ENCODE data around the gene CDC25A. TPM values are rescaled to one million over a fixed set of nuclear protein-coding genes. Genes with fewer than 3 reads are reported as not detected.

CDC25A gene
- total and polyA plus RNA-seq, 9 of the 15 experiments (the other 6 are each of a cell fraction or from before 2014, with no cell fraction given): 3.4 to 61.3 (median 51.8) TPM

DNA sequence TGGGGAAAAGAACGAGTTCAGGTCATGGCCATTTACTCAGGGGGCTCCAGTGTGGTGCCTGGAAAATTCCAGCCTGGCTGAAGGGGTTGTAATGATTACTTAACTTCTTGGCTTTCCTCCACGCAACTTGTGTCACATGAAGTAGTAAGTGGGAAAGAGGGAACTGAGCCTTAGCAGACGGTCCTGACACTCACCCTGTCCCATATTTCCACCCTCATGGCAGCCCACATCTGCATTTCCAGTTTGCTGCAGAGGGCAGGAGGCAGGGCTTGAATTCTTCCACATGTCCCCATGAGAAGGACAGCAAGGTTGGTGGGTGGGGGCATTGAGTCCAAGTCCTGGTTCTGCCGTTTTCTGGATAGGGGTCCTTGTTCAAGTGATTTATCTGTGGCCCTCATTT, 27.2 kb upstream of the CDC25A start:
- Histone ChIP-seq H2AFZ (ENCODE audit: low read depth, low read length) (no peak overlapping the region), H3K4me1 (replicated peaks in 1 of 2; ENCODE audit: control insufficient read depth in 2 of 2, insufficient read depth in 2 of 2, low read length in 2 of 2) (no peaks in the 10 kb centered on the region; a peak in 1 of 5 replicates), H3K27ac (ENCODE audit: extremely low read depth, low read depth, low read length) (no peak overlapping the region), H3K27me3 (ENCODE audit: control insufficient read depth in 2 of 2, insufficient read depth in 2 of 2, low read length in 2 of 2) (no peaks in the 10 kb centered on the region; a peak in 2 of 5 replicates), H3K9me1 (ENCODE audit: control insufficient read depth, insufficient read depth, low read length) (no peaks in the 10 kb centered on the region), H3K9me3 (replicated peaks; ENCODE audit: control insufficient read depth, insufficient read depth, low read depth, low read length) (no peaks in the 10 kb centered on the region), H3K79me2 (ENCODE audit: control insufficient read depth, insufficient read depth, low read length) (no peaks in the 10 kb centered on the region), H3K9ac (ENCODE audit: insufficient read depth in 1 of 2, low read depth in 2 of 2, low read length in 2 of 2) (no peak overlapping the region), H3K4me2 (ENCODE audit: insufficient read depth, low read length) (no peak overlapping the region), H3K36me3 (ENCODE audit: control insufficient read depth, insufficient read depth, low read length) (no peaks in the 10 kb centered on the region), H4K20me1 (replicated peaks; ENCODE audit: control insufficient read depth, insufficient read depth, low read length) (no peaks in the 10 kb centered on the region), H3K4me3 (no peak overlapping the region)
- no peak for ATAC-seq
- no peak for DNase-seq (ENCODE audit: extremely low read depth in 1 of 4, low spot score in 3 of 4)
- 7% methylated on average over 4 of the region's 4 CpGs for WGBS (ENCODE audit: insufficient coverage, low coverage, missing lambda C conversion rate)
- CTCF ChIA-PET (ENCODE audit: low intra/inter-chr PET ratio): no interaction called here
- POLR2A ChIA-PET: no interaction called here
- no TSS peak for BruUV-seq (replicated peaks)
- no peak for FAIRE-seq
- in situ Hi-C loops (cut with MboI) (no loop called here), intact Hi-C loops (cut with micrococcal nuclease) (no loop called here)
- no peak for TF ChIP-seq REST (IDR thresholded peaks at IDR 0.05; ENCODE audit: borderline replicate concordance)
- no peak for TF ChIP-seq REST (CRISPR knock-in tag; IDR thresholded peaks at IDR 0.05; ENCODE audit: low read depth)
- TF ChIP-seq, protein P1, sequence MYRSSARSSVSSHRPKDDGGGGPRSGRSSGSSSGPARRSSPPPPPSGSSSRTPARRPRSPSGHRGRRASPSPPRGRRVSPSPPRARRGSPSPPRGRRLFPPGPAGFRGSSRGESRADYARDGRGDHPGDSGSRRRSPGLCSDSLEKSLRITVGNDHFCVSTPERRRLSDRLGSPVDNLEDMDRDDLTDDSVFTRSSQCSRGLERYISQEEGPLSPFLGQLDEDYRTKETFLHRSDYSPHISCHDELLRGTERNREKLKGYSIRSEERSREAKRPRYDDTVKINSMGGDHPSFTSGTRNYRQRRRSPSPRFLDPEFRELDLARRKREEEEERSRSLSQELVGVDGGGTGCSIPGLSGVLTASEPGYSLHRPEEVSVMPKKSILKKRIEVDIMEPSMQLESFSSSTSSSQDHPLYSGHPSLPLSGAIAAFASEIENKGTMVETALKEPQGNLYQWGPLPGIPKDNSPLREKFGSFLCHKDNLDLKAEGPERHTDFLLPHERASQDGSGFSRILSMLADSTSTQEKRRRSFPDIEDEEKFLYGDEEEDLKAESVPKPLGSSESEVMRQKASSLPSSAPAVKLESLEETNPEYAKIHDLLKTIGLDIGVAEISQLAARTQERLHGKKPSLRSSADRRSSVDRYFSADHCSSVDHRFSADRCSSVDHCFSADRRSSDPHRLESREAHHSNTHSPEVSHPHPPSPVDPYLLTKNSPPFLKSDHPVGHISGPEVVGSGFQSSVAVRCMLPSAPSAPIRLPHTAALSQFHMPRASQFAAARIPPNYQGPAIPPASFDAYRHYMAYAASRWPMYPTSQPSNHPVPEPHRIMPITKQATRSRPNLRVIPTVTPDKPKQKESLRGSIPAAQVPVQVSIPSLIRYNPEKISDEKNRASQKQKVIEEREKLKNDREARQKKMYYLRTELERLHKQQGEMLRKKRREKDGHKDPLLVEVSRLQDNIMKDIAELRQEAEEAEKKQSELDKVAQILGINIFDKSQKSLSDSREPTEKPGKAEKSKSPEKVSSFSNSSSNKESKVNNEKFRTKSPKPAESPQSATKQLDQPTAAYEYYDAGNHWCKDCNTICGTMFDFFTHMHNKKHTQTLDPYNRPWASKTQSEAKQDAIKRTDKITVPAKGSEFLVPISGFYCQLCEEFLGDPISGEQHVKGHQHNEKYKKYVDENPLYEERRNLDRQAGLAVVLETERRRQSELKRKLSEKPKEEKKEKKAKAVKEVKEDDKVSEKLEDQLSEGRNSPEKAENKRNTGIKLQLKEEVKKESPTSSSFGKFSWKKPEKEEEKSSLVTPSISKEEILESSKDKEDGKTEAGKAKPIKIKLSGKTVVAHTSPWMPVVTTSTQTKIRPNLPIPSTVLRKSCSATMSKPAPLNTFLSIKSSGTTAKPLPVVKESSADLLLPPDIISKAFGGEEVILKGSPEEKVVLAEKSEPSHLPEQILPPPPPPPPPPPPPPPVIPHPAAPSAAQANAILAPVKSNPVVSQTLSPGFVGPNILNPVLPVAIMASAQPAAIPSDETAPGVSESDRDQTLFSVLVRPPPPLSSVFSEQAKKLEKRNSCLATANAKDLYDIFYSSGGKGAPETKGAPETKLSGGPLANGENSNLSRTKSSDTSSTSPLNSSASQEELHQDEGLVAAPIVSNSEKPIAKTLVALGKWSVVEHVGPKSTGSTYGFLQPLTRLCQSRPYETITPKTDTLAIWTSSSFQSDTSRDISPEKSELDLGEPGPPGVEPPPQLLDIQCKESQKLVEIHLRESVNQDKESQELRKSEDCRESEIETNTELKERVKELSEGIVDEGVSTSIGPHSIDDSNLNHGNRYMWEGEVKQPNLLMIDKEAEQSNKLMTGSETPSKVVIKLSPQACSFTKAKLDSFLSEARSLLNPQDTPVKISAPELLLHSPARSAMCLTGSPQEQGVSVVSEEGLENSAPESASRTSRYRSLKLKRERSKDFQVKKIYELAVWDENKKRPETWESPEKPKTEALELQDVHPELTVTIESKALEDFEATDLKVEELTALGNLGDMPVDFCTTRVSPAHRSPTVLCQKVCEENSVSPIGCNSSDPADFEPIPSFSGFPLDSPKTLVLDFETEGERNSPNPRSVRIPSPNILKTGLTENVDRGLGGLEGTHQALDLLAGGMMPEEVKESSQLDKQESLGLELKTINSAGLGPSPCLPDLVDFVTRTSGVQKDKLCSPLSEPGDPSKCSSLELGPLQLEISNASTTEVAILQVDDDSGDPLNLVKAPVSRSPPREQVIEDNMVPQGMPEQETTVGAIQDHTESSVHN (IDR thresholded peaks at IDR 0.05; ENCODE audit: borderline replicate concordance in 1 of 2, low read depth in 1 of 2): no peak
- TF ChIP-seq EZH2 (IDR thresholded peaks at IDR 0.05; ENCODE audit: borderline replicate concordance, low read depth, low read length): no peak
